ENCODE data around the gene GALC. TPM values are rescaled to one million over a fixed set of nuclear protein-coding genes. Genes with fewer than 3 reads are reported as not detected.

Gene GALC
- total RNA-seq, 1 experiment from 2014 or later, result 0.18 TPM

- Histone ChIP-seq H4K20me1 (ENCODE audit: low read length) (no peaks in the 10 kb centered on the region), H3K9me3 (ENCODE audit: low read length) (no peaks in the 10 kb centered on the region), H3K27ac (ENCODE audit: low read length) (no peak overlapping the region), H3K36me3 (ENCODE audit: low read depth, low read length) (no peaks in the 10 kb centered on the region), H3K4me3 (ENCODE audit: low read length) (no peak overlapping the region), H3K4me1 (ENCODE audit: insufficient read depth, low read length) (no peaks in the 10 kb centered on the region), H3K9me2 (replicated peaks; ENCODE audit: low read length) (no peaks in the 10 kb centered on the region), H3K9ac (ENCODE audit: low read length) (no peak overlapping the region), H3K27me3 (ENCODE audit: low read length) (no peaks in the 10 kb centered on the region), H2AFZ (ENCODE audit: low read length) (no peak overlapping the region), H3F3A (ENCODE audit: low read length, unreplicated experiment) (no peaks in the 10 kb centered on the region), H3K4me2 (ENCODE audit: low read length) (no peak overlapping the region), H3K79me2 (ENCODE audit: low read length) (no peaks in the 10 kb centered on the region)
- intact Hi-C loops (cut with micrococcal nuclease), result no loop called here
- ChIA-PET POLR2A (ENCODE audit: unreplicated experiment) (no interaction called here), CTCF (no interaction called here)
- BruUV-seq (replicated peaks), result no TSS peak
- DNase-seq, result no peak
- TF ChIP-seq CTCF (conservative IDR thresholded peaks at IDR 0.05; ENCODE audit: low read depth, low read length) (no peak), EZH2 (IDR thresholded peaks at IDR 0.05; ENCODE audit: low read length, unreplicated experiment) (no peak), EZH2phosphoT487 (IDR thresholded peaks at IDR 0.05; ENCODE audit: borderline replicate concordance, low read length) (no peak)
- no peak for ATAC-seq
Measured at GRCh38 chr14:87960013-87960787, 32.8 kb downstream of the GALC start.

- Histone ChIP-seq H3K9ac (ENCODE audit: low read length) (no peak overlapping the region), H3K36me3 (ENCODE audit: low read depth, low read length) (no peaks in the 10 kb centered on the region), H3K9me3 (ENCODE audit: low read length) (no peaks in the 10 kb centered on the region), H3K4me2 (ENCODE audit: low read length) (no peak overlapping the region), H3F3A (ENCODE audit: low read length, unreplicated experiment) (no peaks in the 10 kb centered on the region), H2AFZ (ENCODE audit: low read length) (no peak overlapping the region), H3K79me2 (ENCODE audit: low read length) (no peaks in the 10 kb centered on the region), H3K27me3 (ENCODE audit: low read length) (no peaks in the 10 kb centered on the region), H3K9me2 (replicated peaks; ENCODE audit: low read length) (no peaks in the 10 kb centered on the region), H3K4me1 (ENCODE audit: insufficient read depth, low read length) (no peaks in the 10 kb centered on the region), H4K20me1 (ENCODE audit: low read length) (no peaks in the 10 kb centered on the region), H3K27ac (ENCODE audit: low read length) (no peak overlapping the region), H3K4me3 (ENCODE audit: low read length) (no peak overlapping the region)
- ATAC-seq, result no peak
- no peak for DNase-seq
- no TSS peak for BruUV-seq (replicated peaks)
- TF ChIP-seq CTCF (conservative IDR thresholded peaks at IDR 0.05; ENCODE audit: low read depth, low read length), result no peak
- TF ChIP-seq EZH2 (IDR thresholded peaks at IDR 0.05; ENCODE audit: low read length, unreplicated experiment), result no peak
- TF ChIP-seq EZH2phosphoT487 (IDR thresholded peaks at IDR 0.05; ENCODE audit: borderline replicate concordance, low read length), result no peak
- CTCF ChIA-PET, result no interaction called here
- POLR2A ChIA-PET (ENCODE audit: unreplicated experiment), result no interaction called here
- intact Hi-C loops (cut with micrococcal nuclease), result no loop called here
Measured at GRCh38 chr14:87955501-87955900, 37.5 kb downstream of the GALC start.

- BruUV-seq (replicated peaks), result no TSS peak
- ATAC-seq, result no peak
Measured at GRCh38 chr14:87952307-87953094, 40.5 kb downstream of the GALC start.

More at GRCh38 chr14:87952307-87953094, 40.5 kb downstream of the GALC start:
- no peak overlapping the region for H3K9ac ChIP-seq (ENCODE audit: low read length)
- TF ChIP-seq EZH2 (IDR thresholded peaks at IDR 0.05; ENCODE audit: low read length, unreplicated experiment), result no peak
- no peak for TF ChIP-seq EZH2phosphoT487 (IDR thresholded peaks at IDR 0.05; ENCODE audit: borderline replicate concordance, low read length)
- TF ChIP-seq CTCF (conservative IDR thresholded peaks at IDR 0.05; ENCODE audit: low read depth, low read length), result no peak
- intact Hi-C loops (cut with micrococcal nuclease), result no loop called here
- H3K9me2 ChIP-seq (replicated peaks; ENCODE audit: low read length), result no peaks in the 10 kb centered on the region
- H3K4me3 ChIP-seq (ENCODE audit: low read length), result no peak overlapping the region
- ChIA-PET POLR2A (ENCODE audit: unreplicated experiment) (no interaction called here), CTCF (no interaction called here)
- no peaks in the 10 kb centered on the region for H3K27me3 ChIP-seq (ENCODE audit: low read length)
- no peaks in the 10 kb centered on the region for H3K36me3 ChIP-seq (ENCODE audit: low read depth, low read length)
- H3K27ac ChIP-seq (ENCODE audit: low read length), result no peak overlapping the region
- H2AFZ ChIP-seq (ENCODE audit: low read length), result no peak overlapping the region
- no peaks in the 10 kb centered on the region for H3F3A ChIP-seq (ENCODE audit: low read length, unreplicated experiment)
- H4K20me1 ChIP-seq (ENCODE audit: low read length), result no peaks in the 10 kb centered on the region
- no peak overlapping the region for H3K4me2 ChIP-seq (ENCODE audit: low read length)
- no peak for DNase-seq
- no peaks in the 10 kb centered on the region for H3K9me3 ChIP-seq (ENCODE audit: low read length)
- no peaks in the 10 kb centered on the region for H3K79me2 ChIP-seq (ENCODE audit: low read length)
- H3K4me1 ChIP-seq (ENCODE audit: insufficient read depth, low read length), result no peaks in the 10 kb centered on the region

Data from PC-3 (cell line).